ENCODE measurements around the gene TRAM2. TPM values are rescaled to one million over a fixed set of nuclear protein-coding genes. Genes with fewer than 3 reads are reported as not detected.

Gene TRAM2
- polyA plus RNA-seq, 1 donor from 2014 or later: 7.5 TPM

DNA sequence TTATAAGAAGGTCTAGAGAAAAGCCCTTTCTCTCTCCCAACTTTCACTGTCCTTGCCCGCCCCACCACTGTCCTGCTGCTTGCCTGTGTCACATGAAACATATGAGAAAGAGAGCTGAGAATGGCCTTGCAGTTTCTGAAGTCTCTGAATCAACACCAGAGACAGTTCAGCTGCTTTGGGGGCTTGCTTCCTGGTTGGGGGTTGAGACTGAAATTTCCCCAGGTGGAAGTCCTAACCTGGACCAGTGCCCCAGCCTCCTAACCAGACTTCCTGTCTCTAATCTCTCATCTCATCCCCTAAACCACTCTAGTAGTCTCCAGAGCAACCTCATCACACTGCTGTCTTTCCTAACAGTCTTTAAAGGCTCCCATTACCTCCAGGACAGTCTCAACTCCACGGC, 10.7 kb downstream of the TRAM2 start:
- Mint-ChIP-seq H3K27ac (no peak overlapping the region), H3K36me3 (peaks cover 2% of the 10 kb centered on the region), H3K4me1 (peaks cover 48 to 55% (median 49%) of the 10 kb centered on the region in 3 donors), H3K9me3 (no peaks in the 10 kb centered on the region), H3K27me3 (no peaks in the 10 kb centered on the region), H3K4me3 (peak overlapping the region in 1 of 4 donors; percentile 65)

GRCh38 chr6:52564856-52565255, 12.0 kb downstream of the TRAM2 start:
- H3K27me3 Mint-ChIP-seq: no peaks in the 10 kb centered on the region
- no peaks in the 10 kb centered on the region for H3K9me3 Mint-ChIP-seq
- H3K4me1 Mint-ChIP-seq: peaks cover 46 to 50% (median 49%) of the 10 kb centered on the region in 3 donors
- peak overlapping the region in 1 of 4 donors; percentile 42 for H3K4me3 Mint-ChIP-seq
- H3K27ac Mint-ChIP-seq: no peak overlapping the region
- H3K36me3 Mint-ChIP-seq: peaks cover 2% of the 10 kb centered on the region

- no peaks in the 10 kb centered on the region for H3K9me3 Mint-ChIP-seq
- H3K27me3 Mint-ChIP-seq: no peaks in the 10 kb centered on the region
- H3K4me1 Mint-ChIP-seq: peaks cover 38 to 45% (median 43%) of the 10 kb centered on the region in 3 donors
- H3K4me3 Mint-ChIP-seq: peak overlapping the region in 1 of 4 donors; percentile 19
- peaks cover 2% of the 10 kb centered on the region for H3K36me3 Mint-ChIP-seq
- H3K27ac Mint-ChIP-seq: peak overlapping the region in 2 of 3 donors; percentile 28 to 54
These were observed 13.9 kb downstream of the TRAM2 start for GRCh38 chr6:52562911-52563310.

DNA sequence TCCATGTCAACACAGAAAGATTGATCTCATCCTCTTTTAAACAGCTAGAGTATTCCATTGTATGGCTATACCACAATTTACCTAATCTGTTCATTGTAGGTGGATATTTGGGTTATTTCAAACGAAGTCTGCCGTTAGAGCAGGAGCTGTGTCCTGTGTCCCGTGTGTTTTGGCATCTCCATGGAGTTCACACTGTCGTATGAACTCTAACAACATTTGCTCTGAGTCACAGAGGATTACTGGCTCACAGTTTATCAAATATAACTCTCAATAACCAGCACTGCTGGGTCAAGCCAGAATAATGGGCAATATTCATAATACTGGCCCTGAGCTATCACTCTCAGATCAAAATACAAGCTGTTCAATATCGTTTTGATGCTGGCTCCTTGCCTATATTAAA, 16.4 kb downstream of the TRAM2 start:
- H3K9me3 Mint-ChIP-seq: no peaks in the 10 kb centered on the region
- no peak overlapping the region for H3K27ac Mint-ChIP-seq
- peaks cover 24 to 34% (median 26%) of the 10 kb centered on the region in 3 donors for H3K4me1 Mint-ChIP-seq
- peaks cover 2% of the 10 kb centered on the region for H3K36me3 Mint-ChIP-seq
- no peaks in the 10 kb centered on the region for H3K27me3 Mint-ChIP-seq
- no peak overlapping the region for H3K4me3 Mint-ChIP-seq

DNA sequence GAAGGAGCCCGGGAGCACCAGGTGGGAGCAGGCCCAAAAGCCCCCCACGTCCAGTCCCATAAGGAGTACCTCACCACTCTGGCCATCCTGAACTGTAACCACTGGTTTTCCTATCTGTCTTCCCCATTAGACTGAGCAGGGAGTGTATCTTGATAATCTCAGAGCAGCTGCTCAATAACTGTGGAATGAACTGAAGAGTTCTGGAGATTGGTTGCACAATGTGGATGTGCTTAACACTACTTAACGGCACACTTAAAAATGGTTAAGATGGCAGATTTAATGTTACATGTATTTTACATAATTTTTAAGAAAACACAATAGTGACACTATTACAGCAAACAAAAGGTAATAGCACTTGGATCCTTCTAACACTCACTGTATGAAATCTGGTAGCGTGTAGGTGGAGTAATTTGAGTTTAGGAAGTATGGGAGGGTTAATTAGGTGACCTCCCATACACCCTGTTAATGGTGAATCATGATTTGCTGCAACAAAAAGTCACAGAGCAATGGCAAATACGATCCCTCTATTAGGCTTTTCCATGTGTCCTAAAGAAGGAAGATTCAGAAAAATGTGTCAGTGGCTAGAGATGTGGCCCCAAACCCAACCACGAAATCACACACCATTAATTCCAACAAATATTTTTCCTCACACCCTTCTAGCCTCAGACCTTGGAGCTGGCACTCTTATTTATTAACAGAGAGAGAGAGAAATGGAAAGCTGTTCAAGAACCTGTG, 18.4 kb downstream of the TRAM2 start:
- Mint-ChIP-seq H3K27ac (no peak overlapping the region), H3K4me1 (peaks cover 16 to 30% (median 17%) of the 10 kb centered on the region in 3 donors), H3K36me3 (peaks cover 2% of the 10 kb centered on the region), H3K9me3 (no peaks in the 10 kb centered on the region), H3K27me3 (no peaks in the 10 kb centered on the region), H3K4me3 (no peak overlapping the region)

DNA sequence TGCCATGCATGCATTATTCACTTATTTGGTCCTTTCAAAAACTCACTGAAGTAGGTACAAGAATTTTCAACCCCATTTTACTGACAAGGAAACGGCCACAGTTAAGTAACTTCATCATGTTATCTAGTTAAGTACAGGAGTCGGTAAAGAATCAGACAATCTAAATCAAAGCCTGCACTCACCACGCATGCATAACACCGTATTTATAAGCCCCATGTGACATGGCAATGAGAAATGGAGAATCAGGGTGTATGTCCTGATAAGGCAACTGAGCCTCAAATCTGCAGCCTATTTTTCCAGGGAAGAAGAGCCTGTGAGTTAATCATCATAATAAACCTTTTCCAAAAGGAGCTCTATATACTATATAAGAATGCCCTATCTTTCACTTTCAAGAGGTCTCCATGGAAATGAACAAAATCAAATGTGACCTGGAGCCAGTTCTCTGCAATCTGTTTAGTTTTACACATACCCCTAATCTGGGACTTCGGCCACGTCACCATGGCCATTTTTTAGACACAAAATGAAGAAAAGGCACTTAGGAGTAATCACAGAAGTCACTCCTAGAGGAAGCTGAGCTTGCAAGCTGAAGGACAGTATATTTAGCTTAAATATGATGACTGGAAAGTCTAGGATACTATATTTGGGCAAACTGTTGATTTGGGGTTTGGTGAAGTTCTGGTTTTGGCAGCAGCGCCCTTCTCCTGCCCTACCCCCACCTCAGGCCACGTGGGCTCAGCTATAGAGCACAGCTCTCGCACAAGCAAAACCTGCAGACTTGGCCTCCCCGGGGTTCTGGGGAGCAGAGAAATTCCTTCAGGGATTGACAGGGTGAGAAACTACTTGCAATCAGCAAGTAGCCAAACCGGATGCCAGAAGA, 19.2 kb downstream of the TRAM2 start:
- peaks cover 17 to 31% (median 20%) of the 10 kb centered on the region in 3 donors for H3K4me1 Mint-ChIP-seq
- H3K36me3 Mint-ChIP-seq: peaks cover 2% of the 10 kb centered on the region
- H3K9me3 Mint-ChIP-seq: no peaks in the 10 kb centered on the region
- H3K4me3 Mint-ChIP-seq: no peak overlapping the region
- H3K27me3 Mint-ChIP-seq: no peaks in the 10 kb centered on the region
- H3K27ac Mint-ChIP-seq: no peak overlapping the region

DNA sequence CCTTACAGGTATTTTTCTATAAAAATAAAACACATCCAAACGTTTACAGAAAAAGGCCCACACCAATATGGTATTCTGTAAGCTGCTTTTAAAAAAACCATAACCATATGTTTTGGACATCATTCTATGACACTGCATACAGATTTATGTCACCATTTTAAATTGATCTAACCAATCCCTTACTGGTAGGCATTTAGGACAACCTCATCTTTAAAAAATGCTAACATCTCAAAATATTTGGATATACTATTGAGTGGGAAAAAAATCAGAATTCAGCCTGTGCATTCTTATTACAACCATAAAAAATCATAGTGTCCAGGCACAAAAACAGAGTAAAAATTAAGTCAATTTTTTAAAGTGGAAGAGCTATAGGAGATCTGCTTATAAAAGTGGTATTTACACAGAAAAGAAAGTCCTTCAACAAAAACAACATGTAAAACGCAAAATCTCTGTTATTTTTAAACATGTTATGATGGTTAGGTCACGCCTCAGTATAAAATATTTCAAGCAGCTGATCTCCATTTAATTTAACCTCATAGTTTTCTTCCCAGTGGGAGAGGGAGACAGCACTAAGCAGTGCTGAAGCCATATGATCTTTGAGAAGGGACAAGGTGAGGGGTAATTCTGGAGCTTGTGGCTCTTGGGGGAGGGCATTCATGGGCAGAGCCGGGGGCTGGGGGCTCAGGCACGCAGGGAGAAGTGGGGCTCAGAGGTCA, 21.2 kb downstream of the TRAM2 start:
- peaks cover 3% of the 10 kb centered on the region for H3K36me3 Mint-ChIP-seq
- H3K27ac Mint-ChIP-seq: peak overlapping the region in 1 of 3 donors; percentile 91
- no peaks in the 10 kb centered on the region for H3K9me3 Mint-ChIP-seq
- no peaks in the 10 kb centered on the region for H3K27me3 Mint-ChIP-seq
- no peak overlapping the region for H3K4me3 Mint-ChIP-seq
- H3K4me1 Mint-ChIP-seq: peaks cover 27 to 39% (median 28%) of the 10 kb centered on the region in 3 donors

DNA sequence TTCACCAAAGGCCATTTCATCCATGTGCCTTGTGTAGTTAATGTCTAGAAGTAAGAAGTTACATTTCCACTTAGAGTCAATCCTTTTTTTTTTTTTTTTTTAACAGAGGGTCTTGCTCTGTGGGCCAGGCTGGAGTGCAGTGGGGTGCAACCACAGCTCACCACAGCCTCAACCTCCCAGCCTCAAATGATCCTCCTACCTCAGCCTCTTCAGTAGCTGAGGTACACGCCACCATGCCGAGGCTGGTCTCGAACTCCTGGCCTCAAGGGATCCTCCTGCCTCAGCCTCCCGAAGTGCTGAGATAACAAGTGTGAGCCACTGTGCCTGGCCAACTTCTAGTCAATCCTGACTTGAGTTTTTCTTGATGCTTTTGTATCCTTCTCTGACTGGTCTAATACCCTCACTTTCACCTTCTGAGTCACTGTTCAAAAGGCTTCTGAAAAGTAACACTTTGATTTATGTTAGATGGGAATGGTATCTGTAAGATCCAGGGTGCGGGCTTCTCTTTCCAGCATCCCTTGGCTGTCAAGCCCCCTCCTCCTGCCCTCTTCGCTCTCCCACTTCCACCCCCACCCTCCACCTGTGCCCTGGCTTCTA, 22.1 kb downstream of the TRAM2 start:
- no peak overlapping the region for H3K4me3 Mint-ChIP-seq
- H3K4me1 Mint-ChIP-seq: peaks cover 28 to 39% (median 32%) of the 10 kb centered on the region in 3 donors
- H3K27ac Mint-ChIP-seq: no peak overlapping the region
- H3K9me3 Mint-ChIP-seq: no peaks in the 10 kb centered on the region
- H3K27me3 Mint-ChIP-seq: no peaks in the 10 kb centered on the region
- H3K36me3 Mint-ChIP-seq: peaks cover 3% of the 10 kb centered on the region

GRCh38 chr6:52553719-52554118, 23.1 kb downstream of the TRAM2 start:
- Mint-ChIP-seq H3K27me3 (no peaks in the 10 kb centered on the region), H3K36me3 (peaks cover 6% of the 10 kb centered on the region), H3K4me3 (peak overlapping the region in 1 of 4 donors; percentile 10), H3K27ac (peak overlapping the region in 2 of 3 donors; percentile 34 to 63), H3K4me1 (peaks cover 29 to 36% (median 35%) of the 10 kb centered on the region in 3 donors), H3K9me3 (no peaks in the 10 kb centered on the region)

- H3K9me3 Mint-ChIP-seq: no peaks in the 10 kb centered on the region
- no peaks in the 10 kb centered on the region for H3K27me3 Mint-ChIP-seq
- peaks cover 9% of the 10 kb centered on the region for H3K36me3 Mint-ChIP-seq
- H3K4me1 Mint-ChIP-seq: peaks cover 31 to 37% (median 32%) of the 10 kb centered on the region in 3 donors
- H3K4me3 Mint-ChIP-seq: peak overlapping the region in 1 of 4 donors; percentile 83
- peak overlapping the region in 1 of 3 donors; percentile 63 for H3K27ac Mint-ChIP-seq
These were observed 23.7 kb downstream of the TRAM2 start for GRCh38 chr6:52553158-52553557.

GRCh38 chr6:52552278-52552643, 24.6 kb downstream of the TRAM2 start:
- Mint-ChIP-seq H3K4me3 (peak overlapping the region in 3 of 4 donors; percentile 26 to 83 (median 41)), H3K36me3 (peaks cover 10% of the 10 kb centered on the region), H3K9me3 (no peaks in the 10 kb centered on the region), H3K27ac (peak overlapping the region in 1 of 3 donors; percentile 55), H3K4me1 (peaks cover 30 to 43% (median 36%) of the 10 kb centered on the region in 3 donors), H3K27me3 (no peaks in the 10 kb centered on the region)

- peaks cover 10% of the 10 kb centered on the region for H3K36me3 Mint-ChIP-seq
- no peaks in the 10 kb centered on the region for H3K27me3 Mint-ChIP-seq
- peak overlapping the region in 1 of 3 donors; percentile 80 for H3K27ac Mint-ChIP-seq
- peaks cover 35 to 49% (median 41%) of the 10 kb centered on the region in 3 donors for H3K4me1 Mint-ChIP-seq
- H3K4me3 Mint-ChIP-seq: peak overlapping the region in 2 of 4 donors; percentile 41 to 83
- H3K9me3 Mint-ChIP-seq: no peaks in the 10 kb centered on the region
These were observed 25.2 kb downstream of the TRAM2 start for GRCh38 chr6:52551483-52552277.

DNA sequence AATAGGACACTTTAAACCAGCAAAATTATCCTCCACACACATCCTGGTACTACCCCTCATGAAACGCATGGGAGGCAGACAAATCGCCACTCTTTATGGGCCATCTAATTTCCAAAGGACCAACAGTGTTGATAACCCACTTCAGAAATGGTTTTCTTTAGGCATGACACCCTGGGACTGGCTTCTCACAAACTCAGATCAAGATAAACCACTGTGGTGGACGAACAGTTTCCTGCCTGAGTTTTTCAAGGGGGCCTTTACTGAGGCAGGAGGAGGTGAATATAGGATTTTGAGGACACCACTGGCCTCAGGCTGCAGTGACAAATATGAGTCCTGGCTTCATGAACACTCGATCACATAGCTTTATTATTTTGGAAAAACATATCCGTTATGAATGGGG, 26.0 kb downstream of the TRAM2 start:
- Mint-ChIP-seq H3K36me3 (peaks cover 10% of the 10 kb centered on the region), H3K9me3 (no peaks in the 10 kb centered on the region), H3K4me1 (peaks cover 42 to 57% (median 49%) of the 10 kb centered on the region in 3 donors), H3K4me3 (no peak overlapping the region), H3K27ac (peak overlapping the region in 1 of 3 donors; percentile 39), H3K27me3 (no peaks in the 10 kb centered on the region)

Measured in IgD-negative memory B cell (primary cell).